RCC 7860 (cell line): ENCODE measurements around the gene RAG2.
A peak's percentile ranks its signal among the peaks of the same experiment; 100 is the strongest.

Experiments used
- DNase-seq: peaks from one replicate; pipeline ENCODE4 v3.0.0-alpha.2; 2015; ENCODE audit warnings: low spot score
- FAIRE-seq: peaks from 2 replicates; lab custom pipeline; 2012; peaks lifted over from hg19 to GRCh38; lab: Jason Lieb, UNC

The RAG2 gene

GRCh38 chr11:36601155-36601554 lies 3.1 kb upstream of the RAG2 start:
- DNase-seq (no peak), FAIRE-seq (no peak)

DNA sequence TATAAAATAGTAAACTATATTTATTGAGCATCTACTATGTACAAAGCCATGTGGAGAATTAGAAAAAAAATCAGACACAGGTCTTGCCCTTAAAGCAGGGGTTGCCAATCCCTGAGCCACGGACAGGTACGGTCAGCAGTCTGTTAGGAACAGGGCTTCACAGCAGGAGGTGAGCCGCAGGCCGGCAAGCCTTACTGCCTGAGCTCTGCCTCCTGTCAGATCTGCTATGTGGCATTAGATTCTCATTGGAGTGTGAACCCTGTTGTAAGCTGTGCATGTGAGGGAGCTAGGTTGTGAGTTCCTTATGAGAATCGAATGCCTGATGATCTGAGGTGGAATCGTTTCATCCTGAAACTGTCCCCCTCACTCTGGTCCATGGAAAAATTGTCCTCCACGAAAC lies 2.1 kb upstream of the RAG2 start:
- DNase-seq, result no peak
- FAIRE-seq, result no peak

DNA sequence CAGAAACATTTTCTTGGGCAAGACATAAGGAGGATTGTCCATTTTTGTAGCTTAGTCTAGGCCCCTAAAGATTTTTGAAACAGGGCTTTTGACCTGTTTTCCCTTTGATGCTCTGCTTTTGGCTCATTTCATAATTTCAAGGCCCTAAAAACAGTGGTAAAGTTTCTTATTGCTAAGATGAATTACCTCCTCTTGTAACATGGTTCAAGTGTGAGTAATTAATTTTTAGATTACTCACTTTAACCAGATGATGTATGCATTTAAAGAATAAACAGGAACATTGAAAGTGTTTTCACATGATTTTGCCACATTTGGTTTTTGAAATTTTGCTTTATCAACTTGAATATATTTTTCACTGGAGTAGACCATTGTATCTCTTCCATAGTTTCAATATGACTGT lies 1.2 kb downstream of the RAG2 start:
- DNase-seq, result no peak
- FAIRE-seq, result no peak

- FAIRE-seq (peak; percentile 59), DNase-seq (peak; percentile 80)
Observed at GRCh38 chr11:36594316-36594989, 3.6 kb downstream of the RAG2 start, which contains the start of gene IFTAP. TSS of gene IFTAP (plus strand) at chr11:36594502. CDS start at chr11:36610104, 15,602 bp downstream.

DNA sequence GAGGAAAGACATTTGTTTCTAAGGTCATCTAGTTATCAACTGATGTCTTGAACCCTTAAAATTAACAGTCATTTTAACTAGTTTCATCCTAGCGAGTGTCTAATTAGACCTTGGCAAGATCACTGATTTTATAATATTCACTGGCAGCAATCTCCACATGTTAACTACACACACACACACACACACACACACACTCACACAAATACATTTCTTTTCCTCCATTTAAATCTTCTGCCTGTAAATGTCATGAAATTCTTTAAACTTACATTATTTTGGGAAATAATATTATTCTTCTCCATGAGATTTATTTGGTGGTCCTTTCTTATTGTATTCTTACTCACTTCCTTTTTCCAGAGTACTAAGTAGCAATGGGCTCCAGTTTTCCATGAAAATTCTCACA lies 6.6 kb downstream of the RAG2 start:
- DNase-seq, result no peak
- no peak for FAIRE-seq

DNA sequence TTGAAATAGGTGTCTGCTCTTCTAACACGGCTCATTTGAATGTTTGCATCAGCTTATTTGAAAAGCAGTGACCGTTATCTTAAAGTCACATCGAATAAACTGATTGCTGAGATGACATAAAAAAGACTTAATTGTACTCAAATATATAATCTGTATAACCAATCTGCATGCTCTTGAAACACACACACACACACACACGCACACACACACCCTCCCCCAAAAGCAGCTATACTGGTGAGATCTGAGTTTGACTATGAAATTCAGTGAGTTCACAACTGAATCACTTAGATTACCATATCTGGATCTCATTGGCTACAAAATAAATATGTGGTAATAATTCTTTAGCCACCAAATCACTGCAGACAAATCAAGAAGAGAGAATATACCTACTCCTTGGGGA lies 7.5 kb downstream of the RAG2 start:
- DNase-seq (no peak), FAIRE-seq (no peak)

GRCh38 chr11:36588099-36588498 lies 9.9 kb downstream of the RAG2 start:
- FAIRE-seq (no peak), DNase-seq (no peak)

GRCh38 chr11:36586543-36586942 lies 11.5 kb downstream of the RAG2 start:
- no peak for FAIRE-seq
- no peak for DNase-seq

DNA sequence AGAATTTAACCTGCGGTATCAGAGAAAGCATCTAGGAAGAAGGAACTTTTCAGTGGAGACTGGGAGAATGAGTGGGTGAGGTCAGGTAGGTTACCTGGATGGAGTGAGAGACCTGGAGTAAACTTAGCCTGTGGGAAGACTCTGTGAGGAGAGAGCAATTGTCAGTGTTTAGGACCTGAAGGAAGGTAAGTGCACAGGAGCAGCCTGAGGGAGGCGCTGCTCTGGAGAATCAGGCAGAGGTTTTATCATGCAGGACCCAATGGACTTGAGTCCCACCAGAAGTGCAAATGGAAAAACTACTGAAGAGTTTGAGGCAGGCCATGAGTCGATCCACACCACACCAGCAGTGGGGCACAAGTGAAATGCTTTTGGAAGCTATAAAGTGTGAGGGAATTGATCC lies 14.4 kb downstream of the RAG2 start:
- no peak for FAIRE-seq
- DNase-seq, result no peak

- no peak for DNase-seq
- FAIRE-seq, result no peak
Observed at GRCh38 chr11:36581536-36581935, 16.5 kb downstream of the RAG2 start.

- DNase-seq, result no peak
- FAIRE-seq, result no peak
Observed at GRCh38 chr11:36578458-36578857, 19.6 kb downstream of the RAG2 start.

DNA sequence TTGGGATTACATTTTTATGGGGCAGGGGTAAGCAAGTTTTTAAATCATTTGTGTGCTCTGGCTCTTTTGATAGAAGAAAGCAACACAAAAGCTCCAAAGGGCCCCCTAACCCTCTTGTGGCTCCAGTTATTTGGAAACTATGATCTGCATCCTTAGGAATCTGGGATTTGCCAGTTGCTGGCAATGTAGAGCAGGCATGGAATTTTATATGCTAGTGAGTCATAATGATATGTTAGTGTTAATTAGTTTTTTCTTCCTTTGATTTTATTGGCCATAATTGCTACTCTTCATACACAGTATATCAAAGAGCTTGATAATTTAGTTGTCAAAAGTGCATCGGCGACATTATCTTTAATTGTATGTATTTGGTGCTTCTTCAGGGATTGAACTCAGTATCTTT lies 20.2 kb downstream of the RAG2 start:
- DNase-seq (no peak), FAIRE-seq (no peak)

DNA sequence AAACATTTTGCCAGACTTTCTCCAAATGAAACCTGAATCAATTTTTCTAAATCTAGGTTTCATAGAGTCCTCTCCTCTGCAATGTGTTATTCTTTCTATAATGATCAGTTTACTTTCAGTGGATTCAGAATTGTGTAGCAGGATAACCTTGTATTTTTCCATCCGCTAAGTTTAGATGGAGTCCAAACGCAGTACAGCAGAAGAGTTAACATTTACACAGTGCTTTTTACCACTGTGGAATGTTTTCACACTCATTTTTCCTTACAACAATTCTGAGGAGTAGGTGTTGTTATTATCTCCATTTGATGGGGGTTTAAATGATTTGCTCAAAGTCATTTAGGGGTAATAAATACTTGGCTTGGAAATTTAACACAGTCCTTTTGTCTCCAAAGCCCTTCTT lies 20.7 kb downstream of the RAG2 start:
- FAIRE-seq (no peak), DNase-seq (no peak)

DNA sequence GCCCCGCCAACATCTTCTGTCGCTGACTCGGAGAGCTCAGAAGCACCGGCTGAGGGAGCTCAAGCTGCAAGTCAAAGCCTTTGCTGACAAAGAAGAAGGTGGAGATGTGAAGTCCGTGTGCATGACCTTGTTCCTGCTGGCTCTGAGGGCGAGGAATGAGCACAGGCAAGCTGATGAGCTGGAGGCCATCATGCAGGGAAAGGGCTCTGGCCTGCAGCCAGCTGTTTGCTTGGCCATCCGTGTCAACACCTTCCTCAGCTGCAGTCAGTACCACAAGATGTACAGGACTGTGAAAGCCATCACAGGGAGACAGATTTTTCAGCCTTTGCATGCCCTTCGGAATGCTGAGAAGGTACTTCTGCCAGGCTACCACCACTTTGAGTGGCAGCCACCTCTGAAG lies 23.6 kb downstream of the RAG2 start:
- DNase-seq (no peak), FAIRE-seq (no peak)

- DNase-seq (no peak), FAIRE-seq (no peak)
Observed at GRCh38 chr11:36569095-36569494, 28.9 kb downstream of the RAG2 start.

DNA sequence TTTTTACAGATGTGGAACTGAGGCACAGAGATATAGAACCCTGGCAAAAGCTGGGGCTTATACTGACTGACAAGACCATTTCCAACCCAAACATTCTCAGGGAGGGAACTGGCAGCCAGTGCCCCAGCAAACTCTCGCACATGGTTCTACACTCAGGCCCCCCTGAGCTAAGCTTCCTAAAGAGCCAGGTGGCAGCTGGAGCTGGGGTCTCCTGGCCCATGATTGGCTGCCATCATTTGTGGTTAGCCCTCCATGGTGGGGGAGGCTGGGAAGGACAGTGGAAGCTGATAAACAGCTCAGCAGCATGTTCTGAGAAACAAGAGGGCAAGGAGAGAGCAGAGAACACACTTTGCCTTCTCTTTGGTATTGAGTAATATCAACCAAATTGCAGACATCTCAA lies 30.3 kb downstream of the RAG2 start, which contains the start of gene RAG1:
Gene RAG1, plus strand, starts transcription at position 314 of the 400 bp plus-strand sequence. CDS start 5,298 bp downstream, outside the sequence.
- no peak for FAIRE-seq

GRCh38 chr11:36566407-36567053 lies 31.5 kb downstream of the RAG2 start:
- FAIRE-seq, result no peak
- no peak for DNase-seq

More for the DNA sequence above, 30.3 kb downstream of the RAG2 start, which contains the start of gene RAG1:
- no peak for DNase-seq

DNA sequence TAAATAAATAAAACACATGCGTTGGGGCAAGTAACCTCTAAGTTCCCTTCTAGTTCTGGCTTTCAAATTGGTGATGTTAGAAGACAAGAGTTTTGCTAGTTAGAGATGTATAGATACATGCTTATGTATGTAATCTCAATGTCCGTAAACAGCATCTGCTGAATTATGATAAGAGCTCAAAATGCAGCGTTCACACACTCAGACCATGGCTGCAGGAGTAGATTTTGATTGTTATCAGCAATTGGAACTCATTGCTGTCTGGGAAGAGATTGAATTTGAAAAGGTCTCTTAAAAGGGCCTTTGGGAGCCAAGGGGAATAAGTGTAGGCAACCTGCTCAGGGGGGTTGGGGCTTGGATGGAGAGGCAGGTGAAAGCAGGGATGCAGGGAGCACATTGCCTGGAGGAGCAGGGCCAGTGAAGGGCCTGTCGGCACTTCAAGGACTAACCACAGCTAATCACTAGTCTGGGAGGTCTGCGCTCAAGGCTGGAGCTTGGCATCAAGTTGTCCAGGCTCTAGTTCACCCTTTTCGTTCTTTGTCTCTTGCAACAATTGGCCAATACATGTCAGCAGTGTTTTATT lies 32.9 kb downstream of the RAG2 start:
- DNase-seq (no peak), FAIRE-seq (no peak)

- DNase-seq (peak; percentile 34), FAIRE-seq (no peak)
Observed at GRCh38 chr11:36564376-36565030, 33.5 kb downstream of the RAG2 start.

- DNase-seq, result no peak
- no peak for FAIRE-seq
Observed at GRCh38 chr11:36558571-36559413, 39.2 kb downstream of the RAG2 start.

GRCh38 chr11:36557991-36558390 lies 40.0 kb downstream of the RAG2 start:
- FAIRE-seq, result no peak

More at GRCh38 chr11:36557991-36558390, 40.0 kb downstream of the RAG2 start:
- no peak for DNase-seq
